Left cardiac atrium (tissue), 4 donors: ENCODE data around the gene ANKRD11. TPM values are rescaled to one million over a fixed set of nuclear protein-coding genes. Genes with fewer than 3 reads are reported as not detected.
A peak's percentile ranks its signal among the peaks of the same experiment; 100 is the strongest.
"Not testable (repeated sequence)": the region's sequence is repeated elsewhere in the genome, so short reads cannot be mapped to it uniquely, and the experiment has no call there.

ENCODE experiments used
- ATAC-seq, 2 donors: fragments of 200-7000 bp; cut with Tn5 transposase; one replicate each; pipeline ENCODE4 v1.9.1; 2020; ENCODE audit warnings: mild to moderate bottlenecking in 2 of 2, moderate library complexity in 2 of 2
- DNase-seq: peaks from one replicate; pipeline ENCODE4 v3.0.0-alpha.2; 2020
- intact Hi-C, 2 donors: fragments of 100-400 bp; cut with DNase I; formaldehyde crosslinking; loops; one replicate each; pipeline versions ENCODE4 v1.14.1 to v1.15.1; 2022 to 2023
- total RNA-seq, 2 donors: library from RNA; stranded (reverse); fragmentation: NEBNext Ultra II Directional; extraction: Animal tissue kit (Norgen Biotek cat#: 25700); gene quantifications; one replicate each; pipeline ENCODE4 v1.2.1, GENCODE V29; 2021
- donor health status: DM: no; HTN: yes; CAD: no.
- donor health status: DM: no; HTN: yes; CAD: no; lungs with severe emphysema.
- donor health status: DM: yes; HTN: yes; CAD: no.
- donor health status: Dilated cardiomyopathy.

ANKRD11 gene
- total RNA-seq, 2 donors from 2014 or later = 74.3 to 86.2 TPM

- intact Hi-C loops = no loop called here
- no peak for DNase-seq
- no peak for ATAC-seq
These were observed 182.9 kb downstream of the ANKRD11 start for GRCh38 chr16:89307421-89307805.

- ATAC-seq, intact Hi-C loops, DNase-seq: not testable (repeated sequence)
These were observed 183.6 kb downstream of the ANKRD11 start for GRCh38 chr16:89306457-89307420.

GRCh38 chr16:89304941-89305705 lies 185.2 kb downstream of the ANKRD11 start:
- intact Hi-C loops = no loop called here
- no peak for ATAC-seq
- DNase-seq = no peak

- ATAC-seq = no peak
- no peak for DNase-seq
- intact Hi-C loops = no loop called here
These were observed 186.0 kb downstream of the ANKRD11 start for GRCh38 chr16:89304181-89304851.

- DNase-seq = no peak
- intact Hi-C loops = no loop called here
- ATAC-seq = no peak
These were observed 186.7 kb downstream of the ANKRD11 start for GRCh38 chr16:89303617-89304016.

- ATAC-seq = no peak
- intact Hi-C loops = no loop called here
- DNase-seq = no peak
These were observed 189.4 kb downstream of the ANKRD11 start for GRCh38 chr16:89300976-89301360.

GRCh38 chr16:89300311-89300975 lies 189.9 kb downstream of the ANKRD11 start:
- intact Hi-C loops = no loop called here
- peak; percentile 45 to 81 for ATAC-seq
- DNase-seq = peak; percentile 71

GRCh38 chr16:89299357-89300111 lies 190.8 kb downstream of the ANKRD11 start:
- ATAC-seq, DNase-seq, intact Hi-C loops: not testable (repeated sequence)

GRCh38 chr16:89298623-89299225 lies 191.6 kb downstream of the ANKRD11 start:
- no peak for DNase-seq
- no peak for ATAC-seq
- intact Hi-C loops = no loop called here

- no peak for DNase-seq
- intact Hi-C loops = no loop called here
- ATAC-seq = no peak
These were observed 192.3 kb downstream of the ANKRD11 start for GRCh38 chr16:89297910-89298545.

GRCh38 chr16:89297156-89297874 lies 193.0 kb downstream of the ANKRD11 start:
- ATAC-seq (no peak), DNase-seq (no peak)
- intact Hi-C loops = no loop called here

GRCh38 chr16:89295915-89296314 lies 194.4 kb downstream of the ANKRD11 start:
- peak in 1 of 2 donors; percentile 14 for ATAC-seq
- no peak for DNase-seq
- intact Hi-C loops = no loop called here

GRCh38 chr16:89295071-89295900 lies 195.1 kb downstream of the ANKRD11 start:
- ATAC-seq (no peak), DNase-seq (no peak)
- intact Hi-C loops = no loop called here

GRCh38 chr16:89294486-89294885 lies 195.9 kb downstream of the ANKRD11 start:
- intact Hi-C loops = loop anchor here in 1 of 2 donors (5.0 kb wide), 1 partner anchor 42 kb away; no protein-coding TSS in a partner anchor
- no peak for DNase-seq
- no peak for ATAC-seq

- intact Hi-C loops = loop anchor here in 1 of 2 donors (5.0 kb wide), 1 partner anchor 41 kb away; no protein-coding TSS in a partner anchor
- ATAC-seq (peak in 1 of 2 donors; percentile 30), DNase-seq (no peak)
These were observed 196.9 kb downstream of the ANKRD11 start for GRCh38 chr16:89293276-89294143.
